ENCODE data around the gene CLIC3.
A peak's percentile ranks its signal among the peaks of the same experiment; 100 is the strongest.
"Not testable (repeated sequence)": the region's sequence is repeated elsewhere in the genome, so short reads cannot be mapped to it uniquely, and the experiment has no call there.

CLIC3 gene

DNA sequence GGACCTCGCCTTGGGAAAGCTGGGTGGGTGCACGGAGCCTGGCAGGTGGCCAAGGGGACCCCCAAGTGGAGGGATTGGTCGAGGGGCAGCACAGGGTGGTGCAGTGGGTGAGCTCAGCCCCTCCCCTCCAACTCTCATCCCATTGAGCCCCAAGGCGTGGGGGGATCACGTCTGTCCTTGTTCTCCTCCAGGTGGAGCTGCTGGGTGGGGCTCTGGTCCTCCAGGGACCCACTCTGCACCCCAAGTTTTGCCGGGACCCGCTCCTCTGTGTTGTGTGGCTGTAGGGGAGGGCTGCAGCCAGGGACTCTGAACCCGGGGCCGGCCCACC lies 39.1 kb upstream of the CLIC3 start:
- H3K36me3 ChIP-seq (ENCODE audit: insufficient read depth, low read length), result no peaks in the 10 kb centered on the region
- H3K4me1 ChIP-seq (ENCODE audit: insufficient read depth, low read length, severe bottlenecking), result no peaks in the 10 kb centered on the region
- no peak overlapping the region for H3K27ac ChIP-seq (ENCODE audit: low read depth, low read length, poor library complexity, severe bottlenecking)
- no peaks in the 10 kb centered on the region for H3F3A ChIP-seq (ENCODE audit: insufficient read depth, low read length)
- H4K20me1 ChIP-seq (ENCODE audit: insufficient read depth, low read length), result no peaks in the 10 kb centered on the region
- no peak overlapping the region for H3K9ac ChIP-seq (ENCODE audit: low read length)
- no peaks in the 10 kb centered on the region for H3K79me2 ChIP-seq (ENCODE audit: insufficient read depth, low read length)
- TF ChIP-seq, protein P1, sequence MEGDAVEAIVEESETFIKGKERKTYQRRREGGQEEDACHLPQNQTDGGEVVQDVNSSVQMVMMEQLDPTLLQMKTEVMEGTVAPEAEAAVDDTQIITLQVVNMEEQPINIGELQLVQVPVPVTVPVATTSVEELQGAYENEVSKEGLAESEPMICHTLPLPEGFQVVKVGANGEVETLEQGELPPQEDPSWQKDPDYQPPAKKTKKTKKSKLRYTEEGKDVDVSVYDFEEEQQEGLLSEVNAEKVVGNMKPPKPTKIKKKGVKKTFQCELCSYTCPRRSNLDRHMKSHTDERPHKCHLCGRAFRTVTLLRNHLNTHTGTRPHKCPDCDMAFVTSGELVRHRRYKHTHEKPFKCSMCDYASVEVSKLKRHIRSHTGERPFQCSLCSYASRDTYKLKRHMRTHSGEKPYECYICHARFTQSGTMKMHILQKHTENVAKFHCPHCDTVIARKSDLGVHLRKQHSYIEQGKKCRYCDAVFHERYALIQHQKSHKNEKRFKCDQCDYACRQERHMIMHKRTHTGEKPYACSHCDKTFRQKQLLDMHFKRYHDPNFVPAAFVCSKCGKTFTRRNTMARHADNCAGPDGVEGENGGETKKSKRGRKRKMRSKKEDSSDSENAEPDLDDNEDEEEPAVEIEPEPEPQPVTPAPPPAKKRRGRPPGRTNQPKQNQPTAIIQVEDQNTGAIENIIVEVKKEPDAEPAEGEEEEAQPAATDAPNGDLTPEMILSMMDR (IDR thresholded peaks at IDR 0.05; ENCODE audit: low read length), result no peak; the same call in 1 of the 2 replicates
- TF ChIP-seq EZH2 (IDR thresholded peaks at IDR 0.05; ENCODE audit: borderline replicate concordance, low read length), result no peak
- H3K9me2 ChIP-seq (ENCODE audit: low read depth, low read length), result no peaks in the 10 kb centered on the region
- H3K4me3 ChIP-seq (ENCODE audit: low read depth, low read length, poor library complexity, severe bottlenecking), result no peak overlapping the region
- H2AFZ ChIP-seq (ENCODE audit: low read length), result no peak overlapping the region
- no peaks in the 10 kb centered on the region for H3K9me3 ChIP-seq (ENCODE audit: low read length)
- H3K27me3 ChIP-seq (ENCODE audit: insufficient read depth, low read length), result peaks cover 7% of the 10 kb centered on the region; the same call in 1 of the 2 replicates
- H3K4me2 ChIP-seq (ENCODE audit: low read length), result no peak overlapping the region

DNA sequence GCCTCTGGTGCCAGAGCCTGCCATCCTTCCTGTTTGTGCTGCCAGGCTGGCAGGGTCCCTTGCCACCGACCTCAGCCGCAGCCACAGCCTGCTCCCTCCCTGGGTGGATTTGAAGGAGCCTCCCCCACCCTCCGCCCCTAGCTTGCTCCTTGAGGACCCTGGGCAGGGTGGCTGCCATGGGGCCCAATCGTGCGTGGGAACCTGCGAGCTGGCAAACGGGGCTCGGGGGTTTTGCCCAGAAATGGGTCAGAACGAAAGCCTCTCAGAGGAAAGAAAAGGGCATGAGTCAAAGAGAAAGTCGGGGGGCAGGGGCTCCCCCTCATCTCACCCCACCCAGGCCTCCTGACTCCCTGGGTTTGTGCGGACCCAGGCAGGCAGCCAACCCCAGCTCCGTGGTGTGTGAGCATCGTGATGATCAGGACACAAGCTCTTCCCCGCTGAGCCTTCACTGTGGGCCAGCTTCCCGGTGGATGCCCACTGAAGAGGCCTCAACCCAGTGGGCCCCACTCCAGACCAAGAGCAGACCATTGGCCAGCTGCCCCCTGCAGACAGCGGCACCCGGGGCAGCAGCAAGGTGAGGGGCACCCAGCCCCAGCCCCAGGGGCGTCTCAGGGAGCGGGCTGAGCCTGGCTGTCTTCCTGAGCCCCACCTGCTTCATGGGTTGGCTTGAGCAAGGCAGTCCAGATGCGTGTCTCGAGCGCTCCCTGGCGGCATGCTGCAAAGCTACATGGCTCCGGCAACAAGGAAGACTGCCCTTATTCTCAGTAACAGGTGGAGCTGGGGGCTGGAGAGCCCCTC lies 38.5 kb upstream of the CLIC3 start:
- Histone ChIP-seq H4K20me1 (ENCODE audit: insufficient read depth, low read length) (no peaks in the 10 kb centered on the region), H3K27ac (ENCODE audit: low read depth, low read length, poor library complexity, severe bottlenecking) (no peak overlapping the region), H3K9me3 (ENCODE audit: low read length) (no peaks in the 10 kb centered on the region), H3K9me2 (ENCODE audit: low read depth, low read length) (no peaks in the 10 kb centered on the region), H2AFZ (ENCODE audit: low read length) (no peak overlapping the region), H3K36me3 (ENCODE audit: insufficient read depth, low read length) (no peaks in the 10 kb centered on the region), H3K27me3 (ENCODE audit: insufficient read depth, low read length) (peaks cover 13% of the 10 kb centered on the region), H3K4me3 (ENCODE audit: low read depth, low read length, poor library complexity, severe bottlenecking) (no peak overlapping the region), H3K4me1 (ENCODE audit: insufficient read depth, low read length, severe bottlenecking) (no peaks in the 10 kb centered on the region), H3K9ac (ENCODE audit: low read length) (no peak overlapping the region), H3K79me2 (ENCODE audit: insufficient read depth, low read length) (no peaks in the 10 kb centered on the region), H3F3A (ENCODE audit: insufficient read depth, low read length) (no peaks in the 10 kb centered on the region), H3K4me2 (ENCODE audit: low read length) (no peak overlapping the region)
- TF ChIP-seq EZH2 (IDR thresholded peaks at IDR 0.05; ENCODE audit: borderline replicate concordance, low read length), result no peak
- TF ChIP-seq, protein P1 (IDR thresholded peaks at IDR 0.05; ENCODE audit: low read length), result peak; percentile 88

DNA sequence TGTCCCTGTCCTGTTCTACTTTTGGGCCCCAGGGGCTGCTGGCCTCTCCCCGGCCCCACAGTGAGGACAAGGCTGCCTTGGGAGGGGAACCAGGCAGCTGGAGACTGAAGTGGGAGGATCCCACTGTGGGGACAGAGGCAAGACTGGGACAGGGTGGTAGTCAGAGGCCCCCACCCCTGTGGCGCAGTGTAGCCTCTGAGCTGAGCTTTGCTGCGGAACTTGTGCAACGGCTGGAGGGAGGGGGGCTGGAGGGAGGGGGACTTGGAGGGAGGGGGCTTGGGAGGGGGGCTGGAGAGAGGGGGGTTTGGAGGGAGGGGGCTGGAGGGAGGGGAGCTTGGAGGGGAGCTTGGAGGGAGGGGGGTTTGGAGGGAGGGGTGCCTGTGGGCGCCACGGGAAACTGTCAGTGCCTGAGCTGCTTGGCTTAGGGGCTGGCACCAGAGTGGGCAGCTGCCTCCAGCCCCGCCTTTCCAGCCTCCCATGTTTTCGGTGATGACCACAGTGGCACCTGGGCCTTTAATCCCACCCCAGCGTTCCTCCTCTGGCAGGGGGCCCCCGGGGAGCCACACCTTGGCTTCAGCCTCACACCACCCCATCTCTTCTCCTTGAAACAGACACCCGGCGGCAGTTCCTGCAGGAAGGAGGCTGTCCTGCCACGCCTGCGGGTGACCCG lies 37.8 kb upstream of the CLIC3 start:
- H3K4me2 ChIP-seq (ENCODE audit: low read length), result no peak overlapping the region
- no peaks in the 10 kb centered on the region for H3K79me2 ChIP-seq (ENCODE audit: insufficient read depth, low read length)
- no peak for TF ChIP-seq EZH2 (IDR thresholded peaks at IDR 0.05; ENCODE audit: borderline replicate concordance, low read length)
- TF ChIP-seq, protein P1 (IDR thresholded peaks at IDR 0.05; ENCODE audit: low read length), result no peak
- no peaks in the 10 kb centered on the region for H3F3A ChIP-seq (ENCODE audit: insufficient read depth, low read length)
- no peak overlapping the region for H3K27ac ChIP-seq (ENCODE audit: low read depth, low read length, poor library complexity, severe bottlenecking)
- peaks cover under 1% of the 10 kb centered on the region for H3K4me1 ChIP-seq (ENCODE audit: insufficient read depth, low read length, severe bottlenecking)
- H3K4me3 ChIP-seq (ENCODE audit: low read depth, low read length, poor library complexity, severe bottlenecking), result no peak overlapping the region
- no peak overlapping the region for H2AFZ ChIP-seq (ENCODE audit: low read length)
- no peaks in the 10 kb centered on the region for H3K36me3 ChIP-seq (ENCODE audit: insufficient read depth, low read length)
- H3K9me3 ChIP-seq (ENCODE audit: low read length), result no peaks in the 10 kb centered on the region
- peaks cover 13% of the 10 kb centered on the region for H3K27me3 ChIP-seq (ENCODE audit: insufficient read depth, low read length)
- H3K9ac ChIP-seq (ENCODE audit: low read length), result no peak overlapping the region
- H3K9me2 ChIP-seq (ENCODE audit: low read depth, low read length), result no peaks in the 10 kb centered on the region
- H4K20me1 ChIP-seq (ENCODE audit: insufficient read depth, low read length), result no peaks in the 10 kb centered on the region

DNA sequence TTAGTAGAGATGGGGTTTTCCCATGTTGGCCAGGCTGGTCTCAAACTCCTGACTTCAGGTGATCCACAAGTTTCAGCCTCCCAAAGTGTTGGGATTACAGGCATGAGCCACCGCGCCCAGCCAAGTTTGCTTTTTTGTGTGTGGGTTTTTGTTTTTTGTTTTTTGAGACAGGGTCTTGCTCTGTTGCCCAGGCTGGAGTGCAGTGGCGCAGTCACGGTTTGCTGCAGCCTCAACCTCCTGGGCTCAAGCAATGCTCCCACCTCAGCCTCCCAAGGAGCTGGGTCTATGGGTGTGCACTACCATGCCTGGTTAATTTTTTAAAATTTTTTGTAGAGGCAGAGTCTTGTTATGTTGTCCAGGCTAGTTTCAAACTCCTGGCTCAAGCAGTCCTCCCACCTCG lies 37.1 kb upstream of the CLIC3 start:
- not testable (repeated sequence) for H3K9me2 ChIP-seq (ENCODE audit: low read depth, low read length); H3K9me3 ChIP-seq (ENCODE audit: low read length); H4K20me1 ChIP-seq (ENCODE audit: insufficient read depth, low read length); H3K9ac ChIP-seq (ENCODE audit: low read length); H3K36me3 ChIP-seq (ENCODE audit: insufficient read depth, low read length); H3K79me2 ChIP-seq (ENCODE audit: insufficient read depth, low read length); H2AFZ ChIP-seq (ENCODE audit: low read length); H3K27ac ChIP-seq (ENCODE audit: low read depth, low read length, poor library complexity, severe bottlenecking); H3K4me1 ChIP-seq (ENCODE audit: insufficient read depth, low read length, severe bottlenecking); H3K4me3 ChIP-seq (ENCODE audit: low read depth, low read length, poor library complexity, severe bottlenecking); H3K4me2 ChIP-seq (ENCODE audit: low read length); H3F3A ChIP-seq (ENCODE audit: insufficient read depth, low read length)
- peaks cover 13% of the 10 kb centered on the region for H3K27me3 ChIP-seq (ENCODE audit: insufficient read depth, low read length)
